LNCaP clone FGC (cell line): ENCODE measurements around the gene DYNC1LI2.

Experiments
- DNase-seq: peaks from one replicate; pipeline ENCODE4 v3.0.0-alpha.2; 2011; ENCODE audit warnings: low read depth
- H3K4me3 ChIP-seq: 2 replicates; pipeline ENCODE4 v1.5.1; 2011; ENCODE audit warnings: mild to moderate bottlenecking, low read depth, low read length, control low read depth
- CTCF ChIP-seq: IDR thresholded peaks from 2 replicates; pipeline ENCODE4 v1.5.1; 2012; ENCODE audit warnings: mild to moderate bottlenecking; ENCODE audit not compliant: control insufficient read depth, insufficient read depth; ENCODE audit errors: extremely low read depth

DYNC1LI2 gene

GRCh38 chr16:66741169-66741900 lies 10.1 kb downstream of the DYNC1LI2 start:
- peak; percentile 85 for DNase-seq
- H3K4me3 ChIP-seq: no peak overlapping the region
- TF ChIP-seq CTCF: no peak

- H3K4me3 ChIP-seq: no peak overlapping the region
- no peak for TF ChIP-seq CTCF
- no peak for DNase-seq
Observed at GRCh38 chr16:66740533-66740932, 10.9 kb downstream of the DYNC1LI2 start.

GRCh38 chr16:66740010-66740409 lies 11.4 kb downstream of the DYNC1LI2 start:
- DNase-seq: no peak
- TF ChIP-seq CTCF: no peak
- no peak overlapping the region for H3K4me3 ChIP-seq

- H3K4me3 ChIP-seq: no peak overlapping the region
- DNase-seq: no peak
- TF ChIP-seq CTCF: no peak
Observed at GRCh38 chr16:66735891-66736290, 15.5 kb downstream of the DYNC1LI2 start.

GRCh38 chr16:66731101-66731500 lies 20.3 kb downstream of the DYNC1LI2 start:
- H3K4me3 ChIP-seq: no peak overlapping the region
- no peak for TF ChIP-seq CTCF

GRCh38 chr16:66728804-66729203 lies 22.6 kb downstream of the DYNC1LI2 start:
- DNase-seq: no peak
- no peak for TF ChIP-seq CTCF
- H3K4me3 ChIP-seq: no peak overlapping the region

More at GRCh38 chr16:66731101-66731500, 20.3 kb downstream of the DYNC1LI2 start:
- no peak for DNase-seq
